ENCODE results near the gene CT47A1. TPM values are rescaled to one million over a fixed set of nuclear protein-coding genes. Genes with fewer than 3 reads are reported as not detected.

CT47A1 gene
- total RNA-seq, 4 donors from 2014 or later = not detected

DNA sequence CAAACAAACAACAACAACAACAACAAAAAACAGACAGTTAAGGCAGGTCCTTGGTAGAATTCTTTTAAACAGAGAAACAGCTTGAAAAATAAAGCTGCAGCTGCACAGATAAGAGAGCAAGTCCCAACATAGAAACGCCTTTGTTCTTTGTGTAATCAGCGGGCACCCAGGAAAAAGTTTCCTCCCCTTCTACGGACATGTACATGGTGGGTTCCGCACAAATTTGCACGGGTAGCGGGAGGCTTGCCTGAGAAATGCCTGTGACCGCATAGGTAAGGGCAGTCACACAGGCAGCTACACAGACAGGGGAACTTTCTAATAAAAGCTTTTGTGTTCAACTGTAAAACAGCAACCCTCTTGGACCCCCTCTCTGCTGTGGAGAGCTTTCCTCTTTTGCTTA lies 25.7 kb upstream of the CT47A1 start:
- no peak for TF ChIP-seq POLR2A (IDR thresholded peaks at IDR 0.05)
- no peak for TF ChIP-seq POLR2AphosphoS5 (IDR thresholded peaks at IDR 0.05)
- no peak for TF ChIP-seq EP300 (IDR thresholded peaks at IDR 0.05)
- TF ChIP-seq, protein P1, sequence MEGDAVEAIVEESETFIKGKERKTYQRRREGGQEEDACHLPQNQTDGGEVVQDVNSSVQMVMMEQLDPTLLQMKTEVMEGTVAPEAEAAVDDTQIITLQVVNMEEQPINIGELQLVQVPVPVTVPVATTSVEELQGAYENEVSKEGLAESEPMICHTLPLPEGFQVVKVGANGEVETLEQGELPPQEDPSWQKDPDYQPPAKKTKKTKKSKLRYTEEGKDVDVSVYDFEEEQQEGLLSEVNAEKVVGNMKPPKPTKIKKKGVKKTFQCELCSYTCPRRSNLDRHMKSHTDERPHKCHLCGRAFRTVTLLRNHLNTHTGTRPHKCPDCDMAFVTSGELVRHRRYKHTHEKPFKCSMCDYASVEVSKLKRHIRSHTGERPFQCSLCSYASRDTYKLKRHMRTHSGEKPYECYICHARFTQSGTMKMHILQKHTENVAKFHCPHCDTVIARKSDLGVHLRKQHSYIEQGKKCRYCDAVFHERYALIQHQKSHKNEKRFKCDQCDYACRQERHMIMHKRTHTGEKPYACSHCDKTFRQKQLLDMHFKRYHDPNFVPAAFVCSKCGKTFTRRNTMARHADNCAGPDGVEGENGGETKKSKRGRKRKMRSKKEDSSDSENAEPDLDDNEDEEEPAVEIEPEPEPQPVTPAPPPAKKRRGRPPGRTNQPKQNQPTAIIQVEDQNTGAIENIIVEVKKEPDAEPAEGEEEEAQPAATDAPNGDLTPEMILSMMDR (IDR thresholded peaks at IDR 0.05) = no peak
- no peaks in the 10 kb centered on the region for H3K27me3 ChIP-seq
- no peaks in the 10 kb centered on the region for H3K9me3 ChIP-seq
- DNase-seq (ENCODE audit: low spot score in 2 of 2) = no peak
- no peak overlapping the region for H3K4me3 ChIP-seq
- H3K4me1 ChIP-seq = no peaks in the 10 kb centered on the region
- H3K27ac ChIP-seq = no peak overlapping the region
- no peaks in the 10 kb centered on the region for H3K36me3 ChIP-seq
- 60% methylated on average over 7 of the region's 7 CpGs for WGBS

DNA sequence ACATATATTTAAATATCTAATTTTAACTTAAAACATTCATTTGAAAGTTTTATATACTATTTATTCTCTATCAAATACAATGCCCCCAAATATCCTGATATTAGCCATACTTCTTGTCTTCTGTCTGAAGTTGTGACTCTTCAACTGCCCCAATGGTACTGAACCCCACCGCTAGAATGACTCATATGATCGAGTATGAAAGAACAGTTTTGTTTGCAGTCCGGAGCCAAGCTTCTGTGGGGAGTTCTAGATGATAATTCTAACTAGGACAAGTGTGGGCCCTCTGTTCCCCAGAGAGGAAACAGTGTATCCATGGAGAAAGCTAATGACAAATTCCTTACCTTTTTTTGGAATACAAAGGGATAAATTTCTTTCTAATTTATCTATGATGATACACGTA lies 24.7 kb upstream of the CT47A1 start:
- Histone ChIP-seq H3K4me1 (no peaks in the 10 kb centered on the region), H3K9me3 (no peaks in the 10 kb centered on the region), H3K27ac (no peak overlapping the region), H3K36me3 (no peaks in the 10 kb centered on the region), H3K27me3 (no peaks in the 10 kb centered on the region), H3K4me3 (no peak overlapping the region)
- TF ChIP-seq POLR2A (IDR thresholded peaks at IDR 0.05) (no peak), EP300 (IDR thresholded peaks at IDR 0.05) (no peak)
- TF ChIP-seq, protein P1 (IDR thresholded peaks at IDR 0.05) = no peak
- DNase-seq (ENCODE audit: low spot score in 2 of 2) = no peak
- 59% methylated on average over 4 of the region's 4 CpGs for WGBS

DNA sequence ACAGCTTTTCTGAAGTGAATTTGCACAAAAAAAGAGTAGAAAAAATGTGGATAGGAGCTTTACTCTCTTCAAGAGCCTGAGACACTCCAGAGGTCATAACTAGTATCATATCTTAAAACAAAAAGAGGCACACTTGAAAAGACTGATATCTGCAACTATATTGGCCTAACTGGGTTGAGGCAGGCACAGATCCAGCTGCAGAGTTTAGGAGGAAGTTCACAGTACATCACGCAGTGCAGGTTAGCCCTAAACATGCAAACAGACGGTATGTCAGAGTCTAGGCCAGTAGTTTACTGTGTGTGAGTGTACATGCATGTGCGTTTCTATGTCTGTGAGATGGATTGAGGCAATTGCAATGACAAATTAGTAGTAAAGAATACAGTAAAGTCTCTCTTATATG lies 24.2 kb upstream of the CT47A1 start:
- no peaks in the 10 kb centered on the region for H3K4me1 ChIP-seq
- DNase-seq (ENCODE audit: low spot score in 2 of 2) = no peak
- no peak overlapping the region for H3K4me3 ChIP-seq
- H3K36me3 ChIP-seq = no peaks in the 10 kb centered on the region
- no peak overlapping the region for H3K27ac ChIP-seq
- 65% methylated on average over 3 of the region's 3 CpGs for WGBS
- TF ChIP-seq EP300 (IDR thresholded peaks at IDR 0.05) = no peak
- H3K27me3 ChIP-seq = no peaks in the 10 kb centered on the region
- no peaks in the 10 kb centered on the region for H3K9me3 ChIP-seq

GRCh38 chrX:121008920-121009319 lies 23.4 kb upstream of the CT47A1 start:
- no peak overlapping the region for H3K27ac ChIP-seq
- WGBS = 82% methylated on average over 1 of the region's 1 CpG

GRCh38 chrX:121000589-121000988 lies 15.0 kb upstream of the CT47A1 start:
- 44% methylated on average over 4 of the region's 4 CpGs for WGBS
- no peaks in the 10 kb centered on the region for H3K27me3 ChIP-seq

More at GRCh38 chrX:121008920-121009319, 23.4 kb upstream of the CT47A1 start:
- H3K4me3 ChIP-seq = no peak overlapping the region
- H3K27me3 ChIP-seq = no peaks in the 10 kb centered on the region
- no peaks in the 10 kb centered on the region for H3K9me3 ChIP-seq
- DNase-seq (ENCODE audit: low spot score in 2 of 2) = no peak
- no peak for TF ChIP-seq POLR2AphosphoS5 (IDR thresholded peaks at IDR 0.05)
- no peak for TF ChIP-seq POLR2A (IDR thresholded peaks at IDR 0.05)
- TF ChIP-seq EP300 (IDR thresholded peaks at IDR 0.05) = no peak
- TF ChIP-seq, protein P1 (IDR thresholded peaks at IDR 0.05) = no peak
- no peaks in the 10 kb centered on the region for H3K36me3 ChIP-seq
- H3K4me1 ChIP-seq = no peaks in the 10 kb centered on the region

More at GRCh38 chrX:121000589-121000988, 15.0 kb upstream of the CT47A1 start:
- no peak overlapping the region for H3K4me3 ChIP-seq
- no peaks in the 10 kb centered on the region for H3K36me3 ChIP-seq
- no peak for DNase-seq (ENCODE audit: low spot score in 2 of 2)
- no peaks in the 10 kb centered on the region for H3K4me1 ChIP-seq
- H3K27ac ChIP-seq = no peak overlapping the region
- no peaks in the 10 kb centered on the region for H3K9me3 ChIP-seq
- TF ChIP-seq POLR2AphosphoS5 (IDR thresholded peaks at IDR 0.05) (no peak), EP300 (IDR thresholded peaks at IDR 0.05) (no peak), POLR2A (IDR thresholded peaks at IDR 0.05) (no peak)
- TF ChIP-seq, protein P1 (IDR thresholded peaks at IDR 0.05) = no peak

Measured in suprapubic skin (tissue), 4 donors.